ENCODE data around the gene SF3B5.

Gene SF3B5

DNA sequence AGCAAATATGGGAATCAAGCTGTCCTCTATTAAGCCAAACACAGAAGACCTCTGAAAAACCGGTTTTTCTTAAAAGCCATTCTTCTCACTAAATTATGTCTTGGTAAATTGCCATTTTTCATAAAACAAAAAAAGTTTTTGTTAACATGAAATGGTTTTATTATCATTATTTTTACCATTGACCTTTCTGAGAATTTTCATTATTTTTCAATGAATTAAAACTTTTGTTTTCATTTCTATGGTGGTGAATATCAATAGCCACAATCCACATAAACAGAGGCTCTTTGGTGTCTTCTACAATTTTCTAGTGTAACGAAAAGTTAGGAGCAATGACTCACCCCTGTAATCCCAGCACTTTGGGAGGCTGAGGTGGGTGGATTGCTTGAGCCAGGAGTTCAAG, 2.1 kb downstream of the SF3B5 start:
- Histone ChIP-seq H3K9me3 (ENCODE audit: insufficient read depth, low read depth, low read length) (no peaks in the 10 kb centered on the region), H3K4me3 (ENCODE audit: low read length, poor library complexity, severe bottlenecking) (peak overlapping the region; percentile 88), H2AFZ (ENCODE audit: low read length) (no peak overlapping the region), H3K27me3 (ENCODE audit: insufficient read depth, low read length, poor library complexity, severe bottlenecking) (no peaks in the 10 kb centered on the region), H3K79me2 (ENCODE audit: insufficient read depth, low read length) (peaks cover 24% of the 10 kb centered on the region), H3K36me3 (ENCODE audit: insufficient read depth, low read length) (no peaks in the 10 kb centered on the region), H3K9me2 (replicated peaks; ENCODE audit: low read depth, low read length) (no peaks in the 10 kb centered on the region), H3K4me1 (ENCODE audit: insufficient read depth, low read length, poor library complexity, severe bottlenecking) (peaks cover 20% of the 10 kb centered on the region), H4K20me1 (ENCODE audit: insufficient read depth, low read length, poor library complexity, severe bottlenecking) (peaks cover 17% of the 10 kb centered on the region), H3K9ac (ENCODE audit: low read depth, low read length, poor library complexity, severe bottlenecking) (no peak overlapping the region), H3K4me2 (ENCODE audit: low read depth, low read length, poor library complexity, severe bottlenecking) (peak overlapping the region; percentile 85), H3F3A (ENCODE audit: low read depth) (no peaks in the 10 kb centered on the region)
- TF ChIP-seq EZH2phosphoT487 (IDR thresholded peaks at IDR 0.05; ENCODE audit: borderline replicate concordance) (no peak), CTCF (conservative IDR thresholded peaks at IDR 0.05; ENCODE audit: low read length) (no peak)

DNA sequence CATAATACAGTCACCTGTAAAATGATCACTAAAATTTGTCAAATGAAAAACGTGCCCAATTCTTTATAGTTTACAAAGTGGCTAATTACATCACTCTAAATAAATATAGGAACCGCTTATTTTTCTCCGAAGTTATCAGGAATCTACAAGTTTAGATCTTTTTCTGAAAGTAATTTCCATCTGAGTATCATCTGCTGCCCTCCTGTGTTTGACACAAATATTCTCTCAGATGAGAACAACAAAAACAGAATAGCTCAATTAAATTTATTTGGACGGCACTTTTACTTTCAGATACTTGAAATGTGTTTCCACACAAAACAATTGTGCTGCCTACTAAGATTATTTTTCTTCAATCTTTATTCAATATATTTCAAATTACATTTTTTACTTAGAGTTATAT, 5.0 kb downstream of the SF3B5 start:
- H3F3A ChIP-seq (ENCODE audit: low read depth) = no peaks in the 10 kb centered on the region
- H3K9me2 ChIP-seq (replicated peaks; ENCODE audit: low read depth, low read length) = no peaks in the 10 kb centered on the region
- no peaks in the 10 kb centered on the region for H3K36me3 ChIP-seq (ENCODE audit: insufficient read depth, low read length)
- H3K27me3 ChIP-seq (ENCODE audit: insufficient read depth, low read length, poor library complexity, severe bottlenecking) = no peaks in the 10 kb centered on the region
- peaks cover 17% of the 10 kb centered on the region for H4K20me1 ChIP-seq (ENCODE audit: insufficient read depth, low read length, poor library complexity, severe bottlenecking)
- no peak overlapping the region for H3K4me3 ChIP-seq (ENCODE audit: low read length, poor library complexity, severe bottlenecking)
- no peak overlapping the region for H2AFZ ChIP-seq (ENCODE audit: low read length)
- H3K4me2 ChIP-seq (ENCODE audit: low read depth, low read length, poor library complexity, severe bottlenecking) = no peak overlapping the region
- H3K79me2 ChIP-seq (ENCODE audit: insufficient read depth, low read length) = peaks cover 24% of the 10 kb centered on the region
- TF ChIP-seq EZH2phosphoT487 (IDR thresholded peaks at IDR 0.05; ENCODE audit: borderline replicate concordance) = no peak
- peak; percentile 37 for TF ChIP-seq CTCF (conservative IDR thresholded peaks at IDR 0.05; ENCODE audit: low read length)
- peaks cover 17% of the 10 kb centered on the region for H3K4me1 ChIP-seq (ENCODE audit: insufficient read depth, low read length, poor library complexity, severe bottlenecking)
- H3K9ac ChIP-seq (ENCODE audit: low read depth, low read length, poor library complexity, severe bottlenecking) = no peak overlapping the region
- no peaks in the 10 kb centered on the region for H3K9me3 ChIP-seq (ENCODE audit: insufficient read depth, low read depth, low read length)

DNA sequence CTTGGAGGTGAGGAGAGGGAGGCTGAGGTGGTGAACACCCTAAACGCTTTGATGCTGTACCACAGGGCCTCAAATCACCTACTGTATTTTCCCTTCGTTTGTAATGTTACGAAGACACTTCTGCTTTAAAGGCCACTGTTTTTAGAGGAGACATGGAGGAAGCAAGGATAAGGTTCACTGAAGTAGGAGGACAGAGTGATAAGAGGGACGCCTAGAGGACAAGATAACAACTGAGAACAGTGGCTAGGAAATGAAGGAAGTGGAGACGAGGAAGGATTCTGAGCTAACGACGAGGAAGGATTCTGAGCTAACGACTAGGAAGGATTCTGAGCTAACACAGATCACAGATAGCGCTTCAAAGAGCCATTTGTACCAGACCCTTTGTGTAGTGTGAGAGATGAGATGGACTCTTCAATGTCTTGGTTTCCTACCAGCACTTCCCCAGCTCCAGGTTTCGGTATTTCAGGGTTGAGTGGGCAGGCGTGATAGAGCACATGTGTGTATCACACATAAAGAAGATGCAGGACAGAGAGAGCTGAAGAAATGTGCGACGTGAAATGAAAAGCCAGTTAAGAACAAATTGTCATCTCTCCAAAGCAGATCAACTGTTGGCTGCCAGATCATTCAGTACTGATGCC, 7.5 kb downstream of the SF3B5 start:
- Histone ChIP-seq H2AFZ (ENCODE audit: low read length) (no peak overlapping the region), H3K4me2 (ENCODE audit: low read depth, low read length, poor library complexity, severe bottlenecking) (no peak overlapping the region)

More for the DNA sequence above, 7.5 kb downstream of the SF3B5 start:
- Histone ChIP-seq H3K79me2 (ENCODE audit: insufficient read depth, low read length) (no peaks in the 10 kb centered on the region), H4K20me1 (ENCODE audit: insufficient read depth, low read length, poor library complexity, severe bottlenecking) (no peaks in the 10 kb centered on the region), H3K9me3 (ENCODE audit: insufficient read depth, low read depth, low read length) (no peaks in the 10 kb centered on the region), H3K27me3 (ENCODE audit: insufficient read depth, low read length, poor library complexity, severe bottlenecking) (no peaks in the 10 kb centered on the region), H3K4me1 (ENCODE audit: insufficient read depth, low read length, poor library complexity, severe bottlenecking) (peaks cover 1% of the 10 kb centered on the region), H3K9me2 (replicated peaks; ENCODE audit: low read depth, low read length) (no peaks in the 10 kb centered on the region), H3F3A (ENCODE audit: low read depth) (no peaks in the 10 kb centered on the region), H3K9ac (ENCODE audit: low read depth, low read length, poor library complexity, severe bottlenecking) (no peak overlapping the region), H3K36me3 (ENCODE audit: insufficient read depth, low read length) (no peaks in the 10 kb centered on the region), H3K4me3 (ENCODE audit: low read length, poor library complexity, severe bottlenecking) (no peak overlapping the region)
- no peak for TF ChIP-seq CTCF (conservative IDR thresholded peaks at IDR 0.05; ENCODE audit: low read length)
- no peak for TF ChIP-seq EZH2phosphoT487 (IDR thresholded peaks at IDR 0.05; ENCODE audit: borderline replicate concordance)
